HepG2 (cell line): Measurements from ENCODE around the gene CARD9. TPM values are rescaled to one million over a fixed set of nuclear protein-coding genes. Genes with fewer than 3 reads are reported as not detected.

Experiments
- GTF3A ChIP-seq: sonication (generic); formaldehyde crosslinking; conservative IDR thresholded peaks from 2 replicates; pipeline ENCODE4 v1.4.0; 2020; ENCODE audit warnings: mild to moderate bottlenecking, missing genetic modification reagents
- HCFC1 ChIP-seq: fragments of 150-350 bp; IDR thresholded peaks from 2 replicates; pipeline ENCODE4 v1.6.1; 2014; ENCODE audit warnings: low read depth, low read length
- IKZF5 ChIP-seq: IDR thresholded peaks from 2 replicates; pipeline ENCODE4 v1.6.1; 2018; ENCODE audit warnings: missing genetic modification reagents, mild to moderate bottlenecking, missing compliant biosample characterization
- MEIS2 ChIP-seq: sonication (generic); formaldehyde crosslinking; IDR thresholded peaks from 2 replicates; pipeline ENCODE4 v1.9.0; 2021; ENCODE audit warnings: mild to moderate bottlenecking, missing genetic modification reagents
- MTF2 ChIP-seq: sonication (generic); formaldehyde crosslinking; IDR thresholded peaks from 2 replicates; pipeline ENCODE4 v1.5.0; 2020; ENCODE audit warnings: missing genetic modification reagents, borderline replicate concordance
- PAF1 ChIP-seq: IDR thresholded peaks from 2 replicates; pipeline ENCODE4 v1.6.1; 2016; ENCODE audit warnings: missing genetic modification reagents, missing compliant biosample characterization
- PHF20 ChIP-seq: sonication (generic); formaldehyde crosslinking; IDR thresholded peaks from 2 replicates; pipeline ENCODE4 v1.5.0; 2020; ENCODE audit warnings: mild to moderate bottlenecking, missing genetic modification reagents
- RBAK ChIP-seq: sonication (generic); formaldehyde crosslinking; IDR thresholded peaks from 2 replicates; pipeline ENCODE4 v1.5.1; 2020; ENCODE audit warnings: mild to moderate bottlenecking, missing genetic modification reagents
- REL ChIP-seq: sonication (generic); formaldehyde crosslinking; conservative IDR thresholded peaks from 2 replicates; pipeline ENCODE4 v1.8.0; 2022; ENCODE audit warnings: mild to moderate bottlenecking, missing genetic modification reagents, moderate library complexity
- TEAD3 ChIP-seq: optimal IDR thresholded peaks from 2 replicates; pipeline ENCODE3; 2016; ENCODE audit warnings: borderline replicate concordance
- ZFP36L1 ChIP-seq: sonication (generic); formaldehyde crosslinking; IDR thresholded peaks from 2 replicates; pipeline ENCODE4 v1.8.0; 2022; ENCODE audit warnings: mild to moderate bottlenecking, missing genetic modification reagents, moderate library complexity
- ZNF180 ChIP-seq: sonication (generic); formaldehyde crosslinking; IDR thresholded peaks from 2 replicates; pipeline ENCODE4 v1.4.0; 2020; ENCODE audit warnings: low read depth, missing genetic modification reagents, borderline replicate concordance
- ZNF280D ChIP-seq: sonication (generic); formaldehyde crosslinking; IDR thresholded peaks from 2 replicates; pipeline ENCODE4 v1.5.1; 2020; ENCODE audit warnings: mild to moderate bottlenecking, missing genetic modification reagents
- ZNF329 ChIP-seq: sonication (generic); formaldehyde crosslinking; IDR thresholded peaks from 2 replicates; pipeline ENCODE4 v1.9.0; 2021; ENCODE audit warnings: low read depth, mild to moderate bottlenecking, missing genetic modification reagents
- ZNF354B ChIP-seq: sonication (generic); formaldehyde crosslinking; IDR thresholded peaks from 2 replicates; pipeline ENCODE4 v1.8.0; 2022; ENCODE audit warnings: mild to moderate bottlenecking, missing genetic modification reagents
- ZNF577 ChIP-seq: sonication (generic); formaldehyde crosslinking; IDR thresholded peaks from 2 replicates; pipeline ENCODE4 v1.4.0; 2020; ENCODE audit warnings: mild to moderate bottlenecking, low read depth, missing genetic modification reagents, borderline replicate concordance
- ZNF75D ChIP-seq: sonication (generic); formaldehyde crosslinking; IDR thresholded peaks from 2 replicates; pipeline ENCODE4 v1.8.1; 2023; ENCODE audit warnings: missing genetic modification reagents, mild to moderate bottlenecking, borderline replicate concordance
- ZNF768 ChIP-seq: sonication (generic); formaldehyde crosslinking; IDR thresholded peaks from 2 replicates; pipeline ENCODE4 v1.4.0; 2020; ENCODE audit warnings: missing genetic modification reagents
- ZNF782 ChIP-seq: sonication (generic); formaldehyde crosslinking; IDR thresholded peaks from 2 replicates; pipeline ENCODE4 v1.4.0; 2020; ENCODE audit warnings: missing genetic modification reagents, mild to moderate bottlenecking, borderline replicate concordance
- ZNF841 ChIP-seq: sonication (generic); formaldehyde crosslinking; IDR thresholded peaks from 2 replicates; pipeline ENCODE4 v1.8.1; 2023; ENCODE audit warnings: missing genetic modification reagents, borderline replicate concordance
- polyA plus RNA-seq, 8 experiments: library from polyadenylated mRNA; depleted of rRNA in 3 of 8; stranded (reverse) in 7 of 8; unstranded in 1 of 8; fragments of >200 nt; fragmentation: Illumina TruSeq in 4 of 8; extraction: Trizol in 4 of 8; gene quantifications; 2 replicates each; pipeline versions ENCODE4 v1.2.1 to v1.2.3, GENCODE V29; 2011 to 2016; ENCODE audit warnings: low read depth in 4 of 8, missing spikeins in 1 of 8, mixed read lengths in 1 of 8; ENCODE audit not compliant: insufficient read depth in 1 of 8
- total RNA-seq, 5 experiments: library from RNA; depleted of rRNA; stranded (reverse); fragments of >200 nt; fragmentation: Illumina TruSeq; extraction: Trizol; gene quantifications; 2 replicates each; pipeline ENCODE4 v1.2.3, GENCODE V29; 2016; ENCODE audit warnings: low read depth in 1 of 5
- TF ChIP-seq, protein P1 (sequence below): sonication (generic); formaldehyde crosslinking; IDR thresholded peaks from 2 replicates; pipeline ENCODE4 v1.5.0; 2020; ENCODE audit warnings: mild to moderate bottlenecking, missing genetic modification reagents, moderate library complexity
- TF ChIP-seq, protein P2 (sequence below): sonication (generic); formaldehyde crosslinking; IDR thresholded peaks from 2 replicates; pipeline ENCODE4 v1.4.0; 2020; ENCODE audit warnings: missing genetic modification reagents

Gene CARD9
- total and polyA plus RNA-seq, 2 of the 13 experiments (the other 11 are each of a cell fraction or from before 2014, with no cell fraction given) = 3.3 to 7.4 TPM

DNA sequence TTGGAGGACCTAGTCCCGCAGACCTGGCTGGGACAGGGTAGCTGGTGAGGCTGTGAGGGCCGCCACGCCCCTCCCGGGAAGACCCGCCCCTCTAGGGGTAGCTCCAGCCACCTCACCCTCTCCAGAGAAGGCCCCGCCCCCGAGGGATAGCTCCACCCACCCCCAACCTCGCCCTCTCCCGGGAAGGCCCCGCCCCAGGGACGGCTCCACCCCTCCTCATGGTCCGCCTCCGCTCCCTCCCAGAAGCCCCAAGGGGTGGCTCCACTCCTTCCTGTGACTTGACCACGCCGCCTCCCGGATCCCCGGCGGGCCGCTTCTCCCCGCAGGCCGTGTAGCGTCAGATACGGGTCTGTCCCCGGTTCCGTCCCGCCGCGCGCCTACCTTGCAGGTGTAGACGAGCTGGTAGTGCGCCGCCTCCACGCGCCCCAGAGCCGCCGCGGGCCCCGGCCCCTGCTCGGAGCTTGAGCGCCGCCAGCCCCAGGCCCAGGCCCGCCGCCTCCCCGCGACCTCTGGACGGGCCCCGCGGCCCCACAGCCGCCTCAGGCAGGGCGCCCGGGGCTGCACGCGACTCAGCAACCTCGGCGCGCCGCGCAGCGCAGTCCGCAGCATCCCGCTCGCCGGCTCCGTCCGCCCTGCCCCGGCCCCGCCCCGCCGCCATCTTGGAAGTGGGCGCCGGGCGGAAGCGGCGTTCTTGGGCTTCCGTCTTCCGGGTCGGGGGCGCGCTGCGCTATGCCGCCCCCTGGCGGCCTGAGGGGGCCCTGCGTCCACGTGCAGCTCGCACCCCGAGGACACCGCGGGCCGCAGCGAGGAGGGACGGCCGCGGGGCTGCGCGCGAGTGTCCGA lies 10.1 kb downstream of the CARD9 start, which contains the start of gene DNLZ (continued):
- TF ChIP-seq, protein P1, sequence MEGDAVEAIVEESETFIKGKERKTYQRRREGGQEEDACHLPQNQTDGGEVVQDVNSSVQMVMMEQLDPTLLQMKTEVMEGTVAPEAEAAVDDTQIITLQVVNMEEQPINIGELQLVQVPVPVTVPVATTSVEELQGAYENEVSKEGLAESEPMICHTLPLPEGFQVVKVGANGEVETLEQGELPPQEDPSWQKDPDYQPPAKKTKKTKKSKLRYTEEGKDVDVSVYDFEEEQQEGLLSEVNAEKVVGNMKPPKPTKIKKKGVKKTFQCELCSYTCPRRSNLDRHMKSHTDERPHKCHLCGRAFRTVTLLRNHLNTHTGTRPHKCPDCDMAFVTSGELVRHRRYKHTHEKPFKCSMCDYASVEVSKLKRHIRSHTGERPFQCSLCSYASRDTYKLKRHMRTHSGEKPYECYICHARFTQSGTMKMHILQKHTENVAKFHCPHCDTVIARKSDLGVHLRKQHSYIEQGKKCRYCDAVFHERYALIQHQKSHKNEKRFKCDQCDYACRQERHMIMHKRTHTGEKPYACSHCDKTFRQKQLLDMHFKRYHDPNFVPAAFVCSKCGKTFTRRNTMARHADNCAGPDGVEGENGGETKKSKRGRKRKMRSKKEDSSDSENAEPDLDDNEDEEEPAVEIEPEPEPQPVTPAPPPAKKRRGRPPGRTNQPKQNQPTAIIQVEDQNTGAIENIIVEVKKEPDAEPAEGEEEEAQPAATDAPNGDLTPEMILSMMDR (CRISPR knock-in tag) = peak; percentile 90
- TF ChIP-seq PAF1 (CRISPR knock-in tag) (no peak), HCFC1 (peak; percentile 83), ZNF768 (CRISPR knock-in tag) (peak; percentile 70; the same call in 1 of the 2 replicates), PHF20 (peak; percentile 88), ZNF841 (peak; percentile 89), REL (CRISPR knock-in tag) (peak; percentile 97), GTF3A (CRISPR knock-in tag) (no peak), IKZF5 (CRISPR knock-in tag) (peak; percentile 63; the same call in 1 of the 2 replicates), RBAK (CRISPR knock-in tag) (no peak), ZNF782 (CRISPR knock-in tag) (no peak), ZNF354B (CRISPR knock-in tag) (peak; percentile 84; the same call in 1 of the 2 replicates), ZFP36L1 (no peak; the same call in 1 of the 2 replicates), ZNF280D (CRISPR knock-in tag) (no peak), ZNF75D (CRISPR knock-in tag) (no peak), MTF2 (no peak), ZNF329 (CRISPR knock-in tag) (peak; percentile 88; the same call in 1 of the 2 replicates), TEAD3 (CRISPR knock-in tag) (no peak), MEIS2 (CRISPR knock-in tag) (peak; percentile 82; the same call in 1 of the 2 replicates), ZNF180 (CRISPR knock-in tag) (no peak), ZNF577 (0 out of 2 replicates have a peak, but pooled peaks have one; percentile 28)
- TF ChIP-seq, protein P2, sequence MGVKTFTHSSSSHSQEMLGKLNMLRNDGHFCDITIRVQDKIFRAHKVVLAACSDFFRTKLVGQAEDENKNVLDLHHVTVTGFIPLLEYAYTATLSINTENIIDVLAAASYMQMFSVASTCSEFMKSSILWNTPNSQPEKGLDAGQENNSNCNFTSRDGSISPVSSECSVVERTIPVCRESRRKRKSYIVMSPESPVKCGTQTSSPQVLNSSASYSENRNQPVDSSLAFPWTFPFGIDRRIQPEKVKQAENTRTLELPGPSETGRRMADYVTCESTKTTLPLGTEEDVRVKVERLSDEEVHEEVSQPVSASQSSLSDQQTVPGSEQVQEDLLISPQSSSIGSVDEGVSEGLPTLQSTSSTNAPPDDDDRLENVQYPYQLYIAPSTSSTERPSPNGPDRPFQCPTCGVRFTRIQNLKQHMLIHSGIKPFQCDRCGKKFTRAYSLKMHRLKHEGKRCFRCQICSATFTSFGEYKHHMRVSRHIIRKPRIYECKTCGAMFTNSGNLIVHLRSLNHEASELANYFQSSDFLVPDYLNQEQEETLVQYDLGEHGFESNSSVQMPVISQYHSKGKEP (CRISPR knock-in tag) = 0 out of 2 replicates have a peak, but pooled peaks have one; percentile 74
